ENCODE data around the gene ATP10A. TPM values are rescaled to one million over a fixed set of nuclear protein-coding genes. Genes with fewer than 3 reads are reported as not detected.
A peak's percentile ranks its signal among the peaks of the same experiment; 100 is the strongest.

Gene ATP10A
- total RNA-seq, 3 donors from 2014 or later, result 2.4 to 4.5 (median 2.7) TPM

GRCh38 chr15:25804451-25804850 lies 58.7 kb downstream of the ATP10A start:
- intact Hi-C loops (cut with DNase I, micrococcal nuclease), result no loop called here
- H3K9me3 ChIP-seq, result peaks cover 7% of the 10 kb centered on the region
- H3K36me3 ChIP-seq (ENCODE audit: low read depth), result no peaks in the 10 kb centered on the region
- no peak for DNase-seq
- no peak overlapping the region for H3K4me3 ChIP-seq
- no peak for ATAC-seq
- TF ChIP-seq CTCF (IDR thresholded peaks at IDR 0.05), result no peak
- no peaks in the 10 kb centered on the region for H3K4me1 ChIP-seq (ENCODE audit: low read depth)

DNA sequence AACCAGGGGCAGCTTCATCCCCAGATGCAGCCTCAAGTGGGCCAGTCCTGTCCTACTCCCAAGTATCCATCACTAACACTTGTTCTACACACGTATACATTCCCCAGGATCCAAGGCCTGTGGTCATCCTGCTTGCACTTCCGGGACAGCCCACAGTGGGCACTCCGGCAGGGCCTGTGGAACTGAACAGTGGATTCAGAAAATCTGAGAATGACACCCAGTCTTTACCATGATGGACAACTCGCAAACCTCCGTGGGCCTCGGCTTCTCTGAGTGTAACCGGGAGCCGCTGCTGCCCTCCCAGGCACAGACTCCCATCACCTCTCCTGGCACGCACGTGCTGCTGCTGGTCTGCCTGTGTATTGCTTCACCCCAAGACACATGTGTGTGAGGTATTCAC lies 59.6 kb downstream of the ATP10A start:
- Histone ChIP-seq H3K36me3 (ENCODE audit: low read depth) (no peaks in the 10 kb centered on the region), H3K9me3 (peaks cover 7% of the 10 kb centered on the region), H3K4me1 (ENCODE audit: low read depth) (no peaks in the 10 kb centered on the region), H3K4me3 (no peak overlapping the region)
- ATAC-seq, result no peak
- intact Hi-C loops (cut with DNase I, micrococcal nuclease), result no loop called here
- TF ChIP-seq CTCF (IDR thresholded peaks at IDR 0.05), result no peak
- DNase-seq, result no peak

- peak; percentile 21 for ATAC-seq
- H3K36me3 ChIP-seq (ENCODE audit: low read depth), result no peaks in the 10 kb centered on the region
- no peak for DNase-seq
- H3K9me3 ChIP-seq, result peaks cover 8% of the 10 kb centered on the region
- H3K4me1 ChIP-seq (ENCODE audit: low read depth), result no peaks in the 10 kb centered on the region
- no peak for TF ChIP-seq CTCF (IDR thresholded peaks at IDR 0.05)
- intact Hi-C loops (cut with DNase I, micrococcal nuclease), result no loop called here
- no peak overlapping the region for H3K4me3 ChIP-seq
These were observed 60.1 kb downstream of the ATP10A start for GRCh38 chr15:25803036-25803435.

DNA sequence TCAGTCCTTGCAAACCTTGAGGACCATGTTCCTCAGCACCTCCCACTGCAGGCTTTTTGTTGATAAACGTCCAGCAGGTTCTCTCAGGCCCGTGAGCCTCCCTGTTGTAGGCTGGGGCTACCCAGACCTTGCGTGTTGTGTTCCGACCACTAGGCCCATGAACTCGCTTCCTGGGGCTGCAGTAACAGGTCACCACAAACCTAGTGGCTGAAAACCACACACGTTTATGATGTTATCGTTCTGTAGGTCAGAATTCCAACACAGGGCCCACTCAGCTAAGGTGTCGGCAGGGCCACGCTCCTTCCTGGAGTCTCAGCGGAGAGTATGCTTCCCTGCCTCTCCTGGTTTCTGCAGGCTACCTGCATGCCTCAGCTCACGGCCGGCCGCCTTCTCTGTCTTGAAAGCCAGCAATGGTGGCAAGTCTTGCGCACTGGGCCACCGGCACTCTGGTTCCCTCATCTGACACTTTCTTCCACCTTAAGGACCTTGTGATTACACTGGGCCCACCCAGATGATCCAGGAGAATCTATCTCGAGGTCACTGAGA lies 60.8 kb downstream of the ATP10A start:
- Histone ChIP-seq H3K4me3 (no peak overlapping the region), H3K36me3 (ENCODE audit: low read depth) (no peaks in the 10 kb centered on the region), H3K9me3 (peaks cover 13% of the 10 kb centered on the region), H3K4me1 (ENCODE audit: low read depth) (no peaks in the 10 kb centered on the region)
- intact Hi-C loops (cut with DNase I, micrococcal nuclease), result no loop called here
- DNase-seq (no peak), ATAC-seq (no peak)
- no peak for TF ChIP-seq CTCF (IDR thresholded peaks at IDR 0.05)

GRCh38 chr15:25801586-25802284 lies 61.4 kb downstream of the ATP10A start:
- ATAC-seq (no peak), DNase-seq (no peak)
- H3K9me3 ChIP-seq, result peaks cover 13% of the 10 kb centered on the region
- intact Hi-C loops (cut with DNase I, micrococcal nuclease), result no loop called here
- no peaks in the 10 kb centered on the region for H3K36me3 ChIP-seq (ENCODE audit: low read depth)
- no peak overlapping the region for H3K4me3 ChIP-seq
- no peaks in the 10 kb centered on the region for H3K4me1 ChIP-seq (ENCODE audit: low read depth)
- TF ChIP-seq CTCF (IDR thresholded peaks at IDR 0.05), result no peak
